Rectal smooth muscle tissue (tissue), 1 donor: ENCODE data around the gene SETD7.
A peak's percentile ranks its signal among the peaks of the same experiment; 100 is the strongest.

Source experiments
- H3K27ac ChIP-seq: one replicate; pipeline ENCODE4 v1.7.0; 2013; ENCODE audit warnings: low read depth, low read length, inconsistent platforms
- H3K27me3 ChIP-seq: one replicate; pipeline ENCODE4 v1.7.0; 2013; ENCODE audit warnings: low read length; ENCODE audit not compliant: control insufficient read depth, insufficient read depth
- H3K36me3 ChIP-seq: one replicate; pipeline ENCODE4 v1.7.0; 2013; ENCODE audit warnings: low read length; ENCODE audit not compliant: control insufficient read depth, insufficient read depth
- H3K4me1 ChIP-seq: one replicate; pipeline ENCODE4 v1.7.0; 2013; ENCODE audit warnings: low read length; ENCODE audit not compliant: control insufficient read depth, insufficient read depth
- H3K4me3 ChIP-seq: one replicate; pipeline ENCODE4 v1.7.0; 2013; ENCODE audit warnings: low read length
- H3K9ac ChIP-seq: one replicate; pipeline ENCODE4 v1.7.0; 2013; ENCODE audit warnings: low read length

Gene SETD7

GRCh38 chr4:139554893-139555704, 920 bp downstream of the SETD7 start:
- H3K27me3 ChIP-seq = no peaks in the 10 kb centered on the region
- H3K27ac ChIP-seq = peak overlapping the region; percentile 93
- H3K9ac ChIP-seq = peak overlapping the region; percentile 89
- H3K4me3 ChIP-seq = peak overlapping the region; percentile 96
- H3K4me1 ChIP-seq = peaks cover 45% of the 10 kb centered on the region
- no peaks in the 10 kb centered on the region for H3K36me3 ChIP-seq

- peaks cover 43% of the 10 kb centered on the region for H3K4me1 ChIP-seq
- no peaks in the 10 kb centered on the region for H3K27me3 ChIP-seq
- H3K9ac ChIP-seq = no peak overlapping the region
- no peaks in the 10 kb centered on the region for H3K36me3 ChIP-seq
- peak overlapping the region; percentile 93 for H3K27ac ChIP-seq
- H3K4me3 ChIP-seq = peak overlapping the region; percentile 96
Observed at GRCh38 chr4:139554642-139554892, 1.5 kb downstream of the SETD7 start.

- H3K4me3 ChIP-seq = peak overlapping the region; percentile 96
- H3K27ac ChIP-seq = peak overlapping the region; percentile 93
- H3K36me3 ChIP-seq = no peaks in the 10 kb centered on the region
- no peaks in the 10 kb centered on the region for H3K27me3 ChIP-seq
- H3K4me1 ChIP-seq = peaks cover 41% of the 10 kb centered on the region
- H3K9ac ChIP-seq = no peak overlapping the region
Observed at GRCh38 chr4:139553751-139554641, 2.0 kb downstream of the SETD7 start.

- Histone ChIP-seq H3K4me3 (no peak overlapping the region), H3K27ac (peak overlapping the region; percentile 36)
Observed at GRCh38 chr4:139552517-139553307, 3.3 kb downstream of the SETD7 start.

GRCh38 chr4:139550724-139551429, 5.1 kb downstream of the SETD7 start:
- peak overlapping the region; percentile 63 for H3K27ac ChIP-seq
- no peaks in the 10 kb centered on the region for H3K27me3 ChIP-seq
- peaks cover 46% of the 10 kb centered on the region for H3K4me1 ChIP-seq
- no peak overlapping the region for H3K9ac ChIP-seq
- H3K4me3 ChIP-seq = no peak overlapping the region
- no peaks in the 10 kb centered on the region for H3K36me3 ChIP-seq

More at GRCh38 chr4:139552517-139553307, 3.3 kb downstream of the SETD7 start:
- Histone ChIP-seq H3K4me1 (peaks cover 38% of the 10 kb centered on the region), H3K9ac (no peak overlapping the region), H3K36me3 (no peaks in the 10 kb centered on the region), H3K27me3 (no peaks in the 10 kb centered on the region)

GRCh38 chr4:139547979-139548378, 8.0 kb downstream of the SETD7 start:
- Histone ChIP-seq H3K36me3 (peaks cover 3% of the 10 kb centered on the region), H3K4me3 (no peak overlapping the region), H3K4me1 (peaks cover 32% of the 10 kb centered on the region), H3K27ac (peak overlapping the region; percentile 45), H3K9ac (no peak overlapping the region), H3K27me3 (no peaks in the 10 kb centered on the region)

- peaks cover 3% of the 10 kb centered on the region for H3K36me3 ChIP-seq
- H3K27me3 ChIP-seq = no peaks in the 10 kb centered on the region
- H3K9ac ChIP-seq = no peak overlapping the region
- H3K27ac ChIP-seq = no peak overlapping the region
- H3K4me3 ChIP-seq = no peak overlapping the region
- no peaks in the 10 kb centered on the region for H3K4me1 ChIP-seq
Observed at GRCh38 chr4:139540632-139541031, 15.4 kb downstream of the SETD7 start.

- no peaks in the 10 kb centered on the region for H3K27me3 ChIP-seq
- H3K36me3 ChIP-seq = peaks cover 3% of the 10 kb centered on the region
- peaks cover 2% of the 10 kb centered on the region for H3K4me1 ChIP-seq
- no peak overlapping the region for H3K4me3 ChIP-seq
- H3K27ac ChIP-seq = no peak overlapping the region
- no peak overlapping the region for H3K9ac ChIP-seq
Observed at GRCh38 chr4:139540161-139540560, 15.9 kb downstream of the SETD7 start.

GRCh38 chr4:139537292-139537691, 18.7 kb downstream of the SETD7 start:
- H3K36me3 ChIP-seq = no peaks in the 10 kb centered on the region
- H3K27me3 ChIP-seq = no peaks in the 10 kb centered on the region
- no peak overlapping the region for H3K9ac ChIP-seq
- peaks cover 2% of the 10 kb centered on the region for H3K4me1 ChIP-seq
- H3K4me3 ChIP-seq = no peak overlapping the region
- no peak overlapping the region for H3K27ac ChIP-seq

- no peak overlapping the region for H3K4me3 ChIP-seq
- H3K27ac ChIP-seq = no peak overlapping the region
- no peak overlapping the region for H3K9ac ChIP-seq
- H3K36me3 ChIP-seq = no peaks in the 10 kb centered on the region
- peaks cover 2% of the 10 kb centered on the region for H3K4me1 ChIP-seq
- no peaks in the 10 kb centered on the region for H3K27me3 ChIP-seq
Observed at GRCh38 chr4:139535871-139536234, 20.2 kb downstream of the SETD7 start.

- Histone ChIP-seq H3K27me3 (no peaks in the 10 kb centered on the region), H3K36me3 (no peaks in the 10 kb centered on the region), H3K4me3 (no peak overlapping the region), H3K9ac (no peak overlapping the region), H3K27ac (no peak overlapping the region), H3K4me1 (peaks cover 2% of the 10 kb centered on the region)
Observed at GRCh38 chr4:139535228-139535870, 20.7 kb downstream of the SETD7 start.
